HCT116 (cell line): Measurements from ENCODE around the gene PKM. TPM values are rescaled to one million over a fixed set of nuclear protein-coding genes. Genes with fewer than 3 reads are reported as not detected.

Experiments
- ATAC-seq: fragments of 200-7000 bp; cut with Tn5 transposase; 2 replicates; pipeline ENCODE4 v1.9.1; 2020; ENCODE audit warnings: mild to moderate bottlenecking, moderate library complexity
- BruUV-seq: library from RNA; stranded (reverse); fragments of 400-500 nt; replicated peaks from 2 replicates; lab custom pipeline; 2021; lab: Mats Ljungman, UMichigan
- CTCF ChIA-PET: fragments of 300-600 bp; sonication (Branson Sonifier 250); formaldehyde crosslinking; loops from one replicate; lab custom pipeline; 2021; ENCODE audit warnings: antibody characterized with exemption; lab: Charles Lee
- POLR2A ChIA-PET: fragments of 300-600, 350-600 bp; sonication (Branson Sonifier 250); formaldehyde crosslinking; loops from one replicate; lab custom pipeline; 2021; ENCODE audit warnings: antibody characterized with exemption; lab: Charles Lee
- RAD21 ChIA-PET, 2 experiments: fragments of 300-600 bp; sonication (Branson Sonifier 250); formaldehyde crosslinking; loops; one replicate each; lab custom pipeline; 2023; ENCODE audit warnings: low total read pairs in 2 of 2; ENCODE audit not compliant: uncharacterized antibody in 2 of 2, unreplicated experiment in 2 of 2, low non-redundant PET in 1 of 2; lab: Charles Lee
- DNase-seq: peaks from one replicate; pipeline ENCODE4 v3.0.0-alpha.2; 2010; ENCODE audit warnings: low read depth, low spot score
- H2AFZ ChIP-seq: fragments of 200-600 bp; shearing (Covaris generic), sonication (generic); 2 replicates; pipeline ENCODE4 v1.6.1; 2017; ENCODE audit warnings: low read depth, mixed run types, mixed read lengths, antibody characterized with exemption, low read length; ENCODE audit not compliant: poor library complexity, severe bottlenecking
- H3K27ac ChIP-seq: 2 replicates; pipeline ENCODE4 v1.5.1; 2012; ENCODE audit warnings: low read depth, low read length
- H3K27me3 ChIP-seq: fragments of 200-600 bp; sonication (generic); 2 replicates; pipeline ENCODE4 v1.6.1; 2016; ENCODE audit warnings: mixed run types, low read length, mixed read lengths; ENCODE audit not compliant: insufficient read depth
- H3K36me3 ChIP-seq, 2 experiments: fragments of 200-500 bp in 1 of 2; fragments of 200-600 bp in 1 of 2; sonication (Bioruptor generic) in 1 of 2; sonication (generic) in 1 of 2; 2 replicates each; pipeline versions ENCODE4 v1.5.1 to v1.6.1; 2014 to 2016; ENCODE audit warnings: low read length in 2 of 2, inconsistent platforms in 1 of 2, mixed read lengths in 1 of 2, mixed run types in 1 of 2; ENCODE audit not compliant: insufficient read depth in 2 of 2, control insufficient read depth in 1 of 2
- H3K4me1 ChIP-seq, 2 experiments: fragments of 200-600 bp in 1 of 2; sonication (generic) in 1 of 2; 2 replicates each; pipeline versions ENCODE4 v1.5.1 to v1.6.1; 2012 to 2017; ENCODE audit warnings: low read length in 2 of 2, inconsistent platforms in 1 of 2, mild to moderate bottlenecking in 1 of 2, mixed read lengths in 1 of 2, mixed run types in 1 of 2, moderate library complexity in 1 of 2; ENCODE audit not compliant: insufficient read depth in 2 of 2, control insufficient read depth in 1 of 2
- H3K4me2 ChIP-seq: fragments of 200-600 bp; sonication (generic); 2 replicates; pipeline ENCODE4 v1.6.1; 2017; ENCODE audit warnings: mixed run types, low read length, mixed read lengths
- H3K4me3 ChIP-seq, 2 experiments: fragments of 200-600 bp in 1 of 2; sonication (generic) in 1 of 2; replicated peaks in 1 of 2; 2 replicates each; pipeline ENCODE4 v1.5.1; 2011 to 2016; ENCODE audit warnings: low read length in 2 of 2, control low read depth in 1 of 2, low read depth in 1 of 2, mild to moderate bottlenecking in 1 of 2, mixed read lengths in 1 of 2, mixed run types in 1 of 2
- H3K79me2 ChIP-seq: fragments of 200-600 bp; sonication (generic); 2 replicates; pipeline ENCODE4 v1.6.1; 2017; ENCODE audit warnings: mild to moderate bottlenecking, mixed run types, low read length, moderate library complexity, mixed read lengths; ENCODE audit not compliant: insufficient read depth
- H3K9ac ChIP-seq: fragments of 200-600 bp; sonication (generic); 2 replicates; pipeline ENCODE4 v1.6.1; 2016; ENCODE audit warnings: low read length, mixed read lengths
- H3K9me2 ChIP-seq: fragments of 200-600 bp; sonication (generic), shearing (Covaris generic); 2 replicates; pipeline ENCODE4 v1.6.1; 2017; ENCODE audit warnings: mixed run types, mild to moderate bottlenecking, moderate library complexity; ENCODE audit not compliant: insufficient read depth
- H3K9me3 ChIP-seq, 2 experiments: fragments of 200-500 bp in 1 of 2; fragments of 200-600 bp in 1 of 2; sonication (Bioruptor generic) in 1 of 2; sonication (generic) in 1 of 2; 2 replicates each; pipeline ENCODE4 v1.6.1; 2014 to 2017; ENCODE audit warnings: low read length in 2 of 2, mixed read lengths in 2 of 2, inconsistent platforms in 1 of 2, low read depth in 1 of 2, mild to moderate bottlenecking in 1 of 2, mixed run types in 1 of 2, moderate library complexity in 1 of 2; ENCODE audit not compliant: control insufficient read depth in 1 of 2, insufficient read depth in 1 of 2
- H4K20me1 ChIP-seq: fragments of 200-600 bp; sonication (generic), shearing (Covaris generic); 2 replicates; pipeline ENCODE4 v1.6.1; 2017; ENCODE audit warnings: mixed run types, mild to moderate bottlenecking, moderate library complexity; ENCODE audit not compliant: insufficient read depth
- ATF3 ChIP-seq: IDR thresholded peaks from 2 replicates; pipeline ENCODE4 v1.6.1; 2012
- ELF1 ChIP-seq: IDR thresholded peaks from 2 replicates; pipeline ENCODE4 v1.6.1; 2012; ENCODE audit warnings: low read depth, borderline replicate concordance
- EZH2 ChIP-seq: fragments of 200-600 bp; sonication (generic); IDR thresholded peaks from 2 replicates; pipeline ENCODE4 v1.6.1; 2017; ENCODE audit warnings: antibody characterized with exemption, mixed run types
- EZH2phosphoT487 ChIP-seq: fragments of 200-600 bp; IDR thresholded peaks from 2 replicates; pipeline ENCODE4 v1.6.1; 2018; ENCODE audit warnings: antibody characterized with exemption, borderline replicate concordance
- JUND ChIP-seq: IDR thresholded peaks from 2 replicates; pipeline ENCODE4 v1.6.1; 2012
- MAX ChIP-seq: IDR thresholded peaks from 2 replicates; pipeline ENCODE4 v1.6.1; 2012
- POLR2A ChIP-seq: IDR thresholded peaks from 2 replicates; pipeline ENCODE4 v1.7.0; 2011; ENCODE audit warnings: borderline replicate concordance; ENCODE audit not compliant: insufficient read depth, insufficient read length; ENCODE audit errors: extremely low read depth
- REST ChIP-seq: IDR thresholded peaks from 2 replicates; pipeline ENCODE4 v1.6.1; 2012; ENCODE audit warnings: low read depth
- SIN3A ChIP-seq: IDR thresholded peaks from 2 replicates; pipeline ENCODE4 v1.6.1; 2012; ENCODE audit warnings: low read depth
- SP1 ChIP-seq: IDR thresholded peaks from 2 replicates; pipeline ENCODE4 v1.6.1; 2012; ENCODE audit warnings: low read depth
- TCF7L2 ChIP-seq: IDR thresholded peaks from 2 replicates; pipeline ENCODE4 v1.7.0; 2011; ENCODE audit warnings: borderline replicate concordance, inconsistent platforms; ENCODE audit not compliant: insufficient read depth, insufficient read length; ENCODE audit errors: extremely low read depth
- YY1 ChIP-seq: IDR thresholded peaks from 2 replicates; pipeline ENCODE4 v1.6.1; 2011; ENCODE audit warnings: low read length, low read depth, moderate library complexity, mild to moderate bottlenecking; ENCODE audit not compliant: insufficient replicate concordance; ENCODE audit errors: extremely low read depth
- ZBTB33 ChIP-seq: IDR thresholded peaks from 2 replicates; pipeline ENCODE4 v1.6.1; 2011; ENCODE audit warnings: mild to moderate bottlenecking, low read length, moderate library complexity; ENCODE audit not compliant: insufficient replicate concordance; ENCODE audit errors: extremely low read depth
- intact Hi-C: fragments of 100-400 bp; cut with micrococcal nuclease; formaldehyde crosslinking; loops from 2 replicates; pipeline ENCODE4 v1.10.0; 2022
- total RNA-seq: library from RNA; stranded (reverse); gene quantifications from one replicate; pipeline ENCODE4 v1.2.1, GENCODE V29; 2021; ENCODE audit not compliant: unreplicated experiment

Gene PKM
- total RNA-seq, 1 experiment from 2014 or later: 1,664 TPM

GRCh38 chr15:72153269-72154000 is 77.6 kb downstream of the PKM start:
- no peak for TF ChIP-seq TCF7L2
- no peak for TF ChIP-seq REST
- no peak for TF ChIP-seq MAX
- TF ChIP-seq POLR2A: no peak
- no peak for TF ChIP-seq JUND
- no peak for TF ChIP-seq SIN3A
- TF ChIP-seq SP1: no peak
- no peak for TF ChIP-seq ELF1
- no peak for TF ChIP-seq ATF3
- no peak for TF ChIP-seq ZBTB33
- no peak for TF ChIP-seq YY1
- no peak for TF ChIP-seq EZH2
- no peak for TF ChIP-seq EZH2phosphoT487
- no peaks in the 10 kb centered on the region for H4K20me1 ChIP-seq
- POLR2A ChIA-PET: interaction anchor here (0.7 kb wide), 1 partner anchor 709 kb away, joined by 7 read pairs; no protein-coding TSS in a partner anchor
- H3K27ac ChIP-seq: no peak overlapping the region
- H3K9me3 ChIP-seq: no peaks in the 10 kb centered on the region
- no peaks in the 10 kb centered on the region for H3K36me3 ChIP-seq
- H3K4me1 ChIP-seq: peaks cover 4 to 12% of the 10 kb centered on the region in 2 experiments; a peak in 3 of 4 replicates
- DNase-seq: no peak
- no TSS peak for BruUV-seq
- H3K27me3 ChIP-seq: no peaks in the 10 kb centered on the region
- H2AFZ ChIP-seq: no peak overlapping the region
- intact Hi-C loops: loop anchor here (2.0 kb wide), 1 partner anchor 401 kb away; no protein-coding TSS in a partner anchor
- no peaks in the 10 kb centered on the region for H3K9me2 ChIP-seq
- H3K4me2 ChIP-seq: no peak overlapping the region
- no peaks in the 10 kb centered on the region for H3K79me2 ChIP-seq
- no peak for ATAC-seq
- CTCF ChIA-PET: interaction anchor here (1.4 to 1.5 kb wide), 2 partner anchors 400 to 410 kb away, joined by 3 to 10 read pairs; no protein-coding TSS in a partner anchor
- RAD21 ChIA-PET: no interaction called here
- H3K4me3 ChIP-seq: no peak overlapping the region
- no peak overlapping the region for H3K9ac ChIP-seq
